Hepatic stellate cell (primary cell): ENCODE data around the gene MYL10.
"Not testable (repeated sequence)": the region's sequence is repeated elsewhere in the genome, so short reads cannot be mapped to it uniquely, and the experiment has no call there.

ENCODE experiments used
- DNase-seq: peaks from one replicate; pipeline ENCODE4 v3.0.0; 2011; ENCODE audit warnings: low spot score

The MYL10 gene

GRCh38 chr7:101651112-101651511 is 22.0 kb upstream of the MYL10 start:
- DNase-seq: no peak

GRCh38 chr7:101650579-101651081 is 21.5 kb upstream of the MYL10 start:
- DNase-seq: no peak

- DNase-seq: not testable (repeated sequence)
Observed at GRCh38 chr7:101647876-101648275, 18.8 kb upstream of the MYL10 start.

GRCh38 chr7:101645951-101646350 is 16.9 kb upstream of the MYL10 start:
- no peak for DNase-seq

- DNase-seq: no peak
Observed at GRCh38 chr7:101644879-101645278, 15.8 kb upstream of the MYL10 start.

GRCh38 chr7:101639127-101639526 is 10.0 kb upstream of the MYL10 start:
- not testable (repeated sequence) for DNase-seq

- no peak for DNase-seq
Observed at GRCh38 chr7:101636822-101637623, 7.9 kb upstream of the MYL10 start.

GRCh38 chr7:101635484-101635883 is 6.4 kb upstream of the MYL10 start:
- no peak for DNase-seq

GRCh38 chr7:101634196-101634717 is 5.2 kb upstream of the MYL10 start:
- DNase-seq: no peak

GRCh38 chr7:101633511-101633910 is 4.4 kb upstream of the MYL10 start:
- DNase-seq: no peak

GRCh38 chr7:101632641-101633040 is 3.5 kb upstream of the MYL10 start:
- no peak for DNase-seq

GRCh38 chr7:101631224-101631714 is 2.2 kb upstream of the MYL10 start:
- no peak for DNase-seq

- peak; percentile 52 for DNase-seq
Observed at GRCh38 chr7:101630591-101630990, 1.5 kb upstream of the MYL10 start.

- no peak for DNase-seq
Observed at GRCh38 chr7:101628522-101628921, 574 bp downstream of the MYL10 start.

GRCh38 chr7:101626758-101627157 is 2.3 kb downstream of the MYL10 start:
- no peak for DNase-seq

GRCh38 chr7:101626069-101626671 is 2.9 kb downstream of the MYL10 start:
- no peak for DNase-seq

- DNase-seq: no peak
Observed at GRCh38 chr7:101625031-101625791, 3.9 kb downstream of the MYL10 start.

- no peak for DNase-seq
Observed at GRCh38 chr7:101624246-101625001, 4.7 kb downstream of the MYL10 start.

GRCh38 chr7:101622609-101623173 is 6.4 kb downstream of the MYL10 start:
- no peak for DNase-seq

GRCh38 chr7:101620991-101621390 is 8.1 kb downstream of the MYL10 start:
- no peak for DNase-seq

- no peak for DNase-seq
Observed at GRCh38 chr7:101620395-101620794, 8.7 kb downstream of the MYL10 start.
